ENCODE data around the gene SLC5A11. TPM values are rescaled to one million over a fixed set of nuclear protein-coding genes. Genes with fewer than 3 reads are reported as not detected.
A peak's percentile ranks its signal among the peaks of the same experiment; 100 is the strongest.

The SLC5A11 gene
- polyA plus RNA-seq, 2 of the 4 experiments (the other 2 are of a cell fraction) = 0.40 to 0.43 TPM

DNA sequence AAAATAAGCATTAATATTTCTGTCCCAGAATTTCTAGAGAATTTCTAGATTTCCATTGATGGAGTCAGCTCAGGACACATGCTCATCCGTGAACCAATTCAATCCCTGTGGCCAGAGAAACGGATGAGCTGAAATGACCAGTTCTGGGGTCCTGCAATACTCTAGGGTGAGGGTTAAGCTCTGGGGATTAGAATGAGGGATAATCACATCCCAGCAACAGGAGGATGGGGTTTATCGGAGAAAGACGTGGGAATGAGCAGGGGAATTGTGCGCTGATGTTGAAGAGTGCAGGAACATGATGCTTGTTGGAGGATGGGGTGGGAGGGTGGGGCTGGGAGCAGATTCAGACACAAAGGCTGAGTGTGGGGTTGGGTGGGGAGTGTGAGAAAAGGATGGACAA lies 64.1 kb downstream of the SLC5A11 start:
- no peak overlapping the region for H3K4me2 ChIP-seq
- DNase-seq (ENCODE audit: low read depth in 1 of 2, low spot score in 1 of 2) = no peak
- ATAC-seq = no peak
- WGBS (ENCODE audit: missing lambda C conversion rate) = 75% methylated on average over 5 of the region's 5 CpGs
- no peak for FAIRE-seq
- H3K27ac ChIP-seq = no peak overlapping the region
- CTCF ChIA-PET = interaction anchor here (0.6 to 1.3 kb wide), 3 partner anchors 27 to 393 kb away, joined by 3 to 5 read pairs (median 3); no protein-coding TSS in a partner anchor
- no peak for TF ChIP-seq RCOR1 (IDR thresholded peaks at IDR 0.05; ENCODE audit: low read depth, low read length)
- no peak for TF ChIP-seq CHD4 (IDR thresholded peaks at IDR 0.05; ENCODE audit: borderline replicate concordance)
- TF ChIP-seq SMC3 (IDR thresholded peaks at IDR 0.05) = no peak
- no peak for TF ChIP-seq RFX5 (IDR thresholded peaks at IDR 0.05)
- TF ChIP-seq GATA3 (IDR thresholded peaks at IDR 0.05; ENCODE audit: borderline replicate concordance) = no peak
- TF ChIP-seq, protein P1, sequence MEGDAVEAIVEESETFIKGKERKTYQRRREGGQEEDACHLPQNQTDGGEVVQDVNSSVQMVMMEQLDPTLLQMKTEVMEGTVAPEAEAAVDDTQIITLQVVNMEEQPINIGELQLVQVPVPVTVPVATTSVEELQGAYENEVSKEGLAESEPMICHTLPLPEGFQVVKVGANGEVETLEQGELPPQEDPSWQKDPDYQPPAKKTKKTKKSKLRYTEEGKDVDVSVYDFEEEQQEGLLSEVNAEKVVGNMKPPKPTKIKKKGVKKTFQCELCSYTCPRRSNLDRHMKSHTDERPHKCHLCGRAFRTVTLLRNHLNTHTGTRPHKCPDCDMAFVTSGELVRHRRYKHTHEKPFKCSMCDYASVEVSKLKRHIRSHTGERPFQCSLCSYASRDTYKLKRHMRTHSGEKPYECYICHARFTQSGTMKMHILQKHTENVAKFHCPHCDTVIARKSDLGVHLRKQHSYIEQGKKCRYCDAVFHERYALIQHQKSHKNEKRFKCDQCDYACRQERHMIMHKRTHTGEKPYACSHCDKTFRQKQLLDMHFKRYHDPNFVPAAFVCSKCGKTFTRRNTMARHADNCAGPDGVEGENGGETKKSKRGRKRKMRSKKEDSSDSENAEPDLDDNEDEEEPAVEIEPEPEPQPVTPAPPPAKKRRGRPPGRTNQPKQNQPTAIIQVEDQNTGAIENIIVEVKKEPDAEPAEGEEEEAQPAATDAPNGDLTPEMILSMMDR (IDR thresholded peaks at IDR 0.05) = no peak
- TF ChIP-seq, protein P2, sequence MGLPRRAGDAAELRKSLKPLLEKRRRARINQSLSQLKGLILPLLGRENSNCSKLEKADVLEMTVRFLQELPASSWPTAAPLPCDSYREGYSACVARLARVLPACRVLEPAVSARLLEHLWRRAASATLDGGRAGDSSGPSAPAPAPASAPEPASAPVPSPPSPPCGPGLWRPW (IDR thresholded peaks at IDR 0.05) = no peak
- H3K9me3 ChIP-seq = no peaks in the 10 kb centered on the region
- no peak overlapping the region for H3K4me3 ChIP-seq
- H3K4me1 ChIP-seq = no peaks in the 10 kb centered on the region
- POLR2A ChIA-PET = no interaction called here

DNA sequence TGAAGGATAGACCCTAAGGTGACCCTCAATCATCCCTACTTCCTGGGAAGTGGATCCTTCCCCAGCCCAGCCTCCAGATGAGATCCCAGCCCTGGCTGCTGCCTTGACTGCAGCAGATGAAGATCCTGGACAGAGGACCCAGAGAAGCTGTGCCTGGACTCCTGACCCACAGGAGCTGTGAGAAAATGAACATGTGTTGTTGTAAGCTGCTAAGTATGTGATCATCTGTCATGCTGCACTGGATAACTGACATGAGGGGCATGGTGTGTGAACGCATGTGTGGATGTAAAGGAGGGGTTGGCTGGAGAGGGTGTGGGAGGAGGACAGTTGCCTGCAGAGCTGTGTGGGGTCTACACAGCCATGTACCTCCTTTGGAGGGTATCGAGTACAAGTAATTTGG lies 69.3 kb downstream of the SLC5A11 start:
- Histone ChIP-seq H3K4me2 (no peak overlapping the region), H3K9me3 (no peaks in the 10 kb centered on the region), H3K4me3 (no peak overlapping the region), H3K4me1 (no peaks in the 10 kb centered on the region), H3K27ac (no peak overlapping the region)
- POLR2A ChIA-PET = no interaction called here
- TF ChIP-seq TP53 (CRISPR knock-in tag; IDR thresholded peaks at IDR 0.05) = no peak
- no peak for TF ChIP-seq EHF (CRISPR knock-in tag; IDR thresholded peaks at IDR 0.05)
- no peak for TF ChIP-seq RAD21 (conservative IDR thresholded peaks at IDR 0.05 in 1 of 2, IDR thresholded peaks at IDR 0.05 in 1 of 2)
- no peak for TF ChIP-seq CEBPB (IDR thresholded peaks at IDR 0.05)
- no peak for TF ChIP-seq POLR2AphosphoS2 (conservative IDR thresholded peaks at IDR 0.05; ENCODE audit: low read length)
- no peak for TF ChIP-seq ESRRA (IDR thresholded peaks at IDR 0.05; ENCODE audit: borderline replicate concordance, low read length)
- no peak for TF ChIP-seq GATA3 (IDR thresholded peaks at IDR 0.05; ENCODE audit: borderline replicate concordance)
- TF ChIP-seq SMC3 (IDR thresholded peaks at IDR 0.05) = no peak
- TF ChIP-seq FOSB (CRISPR knock-in tag; IDR thresholded peaks at IDR 0.05) = no peak
- TF ChIP-seq EP300 (IDR thresholded peaks at IDR 0.05) = no peak
- 94% methylated on average over 2 of the region's 2 CpGs for WGBS (ENCODE audit: missing lambda C conversion rate)
- CTCF ChIA-PET = interaction anchor here (0.9 to 1.6 kb wide), 4 partner anchors 8 to 39 kb away, joined by 3 read pairs; no protein-coding TSS in a partner anchor
- ATAC-seq (no peak), DNase-seq (ENCODE audit: low read depth in 1 of 2, low spot score in 1 of 2) (no peak), FAIRE-seq (no peak)

DNA sequence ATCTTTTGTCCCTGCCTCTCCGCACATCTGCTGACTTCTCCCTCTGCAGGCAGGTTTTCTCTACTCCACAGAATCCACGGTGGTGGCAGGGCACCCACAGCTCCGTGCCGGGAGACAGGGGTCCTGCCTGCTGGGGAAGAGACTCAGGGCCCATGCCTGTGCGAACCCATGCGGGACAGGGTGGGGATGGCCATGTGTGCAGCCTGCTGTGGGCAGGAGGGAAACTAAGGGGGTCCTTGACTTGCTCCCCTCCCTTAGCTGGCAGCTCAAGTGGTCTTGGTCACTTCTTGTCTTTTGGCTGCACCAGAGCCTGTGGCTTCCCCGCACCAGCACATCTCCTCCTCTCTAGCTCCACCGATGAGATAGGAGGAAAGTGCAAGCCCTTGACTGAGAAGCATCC lies 69.8 kb downstream of the SLC5A11 start:
- Histone ChIP-seq H3K4me2 (no peak overlapping the region), H3K27ac (no peak overlapping the region), H3K9me3 (no peaks in the 10 kb centered on the region), H3K4me3 (no peak overlapping the region), H3K4me1 (no peaks in the 10 kb centered on the region)
- CTCF ChIA-PET = interaction anchor here (0.9 to 1.6 kb wide), 4 partner anchors 9 to 39 kb away, joined by 3 read pairs; no protein-coding TSS in a partner anchor
- ATAC-seq (peak in 1 of 2 experiments; percentile 39; a peak in 3 of 6 replicates), FAIRE-seq (no peak), DNase-seq (ENCODE audit: low read depth in 1 of 2, low spot score in 1 of 2) (no peak)
- TF ChIP-seq HOXB5 (CRISPR knock-in tag; IDR thresholded peaks at IDR 0.05) (no peak), FOSB (CRISPR knock-in tag; IDR thresholded peaks at IDR 0.05) (no peak), MYC (IDR thresholded peaks at IDR 0.05; ENCODE audit: borderline replicate concordance, low read length) (no peak), CEBPB (IDR thresholded peaks at IDR 0.05) (no peak), ZSCAN20 (CRISPR knock-in tag; IDR thresholded peaks at IDR 0.05) (no peak), ZC3H11A (IDR thresholded peaks at IDR 0.05) (no peak), MAZ (IDR thresholded peaks at IDR 0.05; ENCODE audit: borderline replicate concordance, low read depth, low read length) (no peak), JUN (IDR thresholded peaks at IDR 0.05) (no peak), MAFK (IDR thresholded peaks at IDR 0.05; ENCODE audit: partially characterized antibody) (no peak), EP300 (IDR thresholded peaks at IDR 0.05) (no peak), HEYL (CRISPR knock-in tag; IDR thresholded peaks at IDR 0.05) (no peak)
- TF ChIP-seq, protein P2 (IDR thresholded peaks at IDR 0.05) = no peak
- TF ChIP-seq, protein P3, sequence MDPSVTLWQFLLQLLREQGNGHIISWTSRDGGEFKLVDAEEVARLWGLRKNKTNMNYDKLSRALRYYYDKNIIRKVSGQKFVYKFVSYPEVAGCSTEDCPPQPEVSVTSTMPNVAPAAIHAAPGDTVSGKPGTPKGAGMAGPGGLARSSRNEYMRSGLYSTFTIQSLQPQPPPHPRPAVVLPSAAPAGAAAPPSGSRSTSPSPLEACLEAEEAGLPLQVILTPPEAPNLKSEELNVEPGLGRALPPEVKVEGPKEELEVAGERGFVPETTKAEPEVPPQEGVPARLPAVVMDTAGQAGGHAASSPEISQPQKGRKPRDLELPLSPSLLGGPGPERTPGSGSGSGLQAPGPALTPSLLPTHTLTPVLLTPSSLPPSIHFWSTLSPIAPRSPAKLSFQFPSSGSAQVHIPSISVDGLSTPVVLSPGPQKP (IDR thresholded peaks at IDR 0.05; ENCODE audit: low read depth, low read length) = no peak
- TF ChIP-seq, protein P4, sequence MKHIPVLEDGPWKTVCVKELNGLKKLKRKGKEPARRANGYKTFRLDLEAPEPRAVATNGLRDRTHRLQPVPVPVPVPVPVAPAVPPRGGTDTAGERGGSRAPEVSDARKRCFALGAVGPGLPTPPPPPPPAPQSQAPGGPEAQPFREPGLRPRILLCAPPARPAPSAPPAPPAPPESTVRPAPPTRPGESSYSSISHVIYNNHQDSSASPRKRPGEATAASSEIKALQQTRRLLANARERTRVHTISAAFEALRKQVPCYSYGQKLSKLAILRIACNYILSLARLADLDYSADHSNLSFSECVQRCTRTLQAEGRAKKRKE (CRISPR knock-in tag; IDR thresholded peaks at IDR 0.05; ENCODE audit: low read depth) = no peak
- TF ChIP-seq, protein P5, sequence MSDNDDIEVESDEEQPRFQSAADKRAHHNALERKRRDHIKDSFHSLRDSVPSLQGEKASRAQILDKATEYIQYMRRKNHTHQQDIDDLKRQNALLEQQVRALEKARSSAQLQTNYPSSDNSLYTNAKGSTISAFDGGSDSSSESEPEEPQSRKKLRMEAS (IDR thresholded peaks at IDR 0.05) = no peak
- TF ChIP-seq, protein P6, sequence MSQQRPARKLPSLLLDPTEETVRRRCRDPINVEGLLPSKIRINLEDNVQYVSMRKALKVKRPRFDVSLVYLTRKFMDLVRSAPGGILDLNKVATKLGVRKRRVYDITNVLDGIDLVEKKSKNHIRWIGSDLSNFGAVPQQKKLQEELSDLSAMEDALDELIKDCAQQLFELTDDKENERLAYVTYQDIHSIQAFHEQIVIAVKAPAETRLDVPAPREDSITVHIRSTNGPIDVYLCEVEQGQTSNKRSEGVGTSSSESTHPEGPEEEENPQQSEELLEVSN (IDR thresholded peaks at IDR 0.05; ENCODE audit: borderline replicate concordance, low read depth) = no peak
- 89% methylated on average over 8 of the region's 8 CpGs for WGBS (ENCODE audit: missing lambda C conversion rate)
- POLR2A ChIA-PET = interaction anchor here (0.7 kb wide), 1 partner anchor 79 kb away, joined by 5 read pairs; no protein-coding TSS in a partner anchor

Measured in A549 (cell line).